PC-9 (cell line): Measurements from ENCODE around the gene SNTN.

Source experiments
- EZH2 ChIP-seq: fragments of 200-600 bp; sonication (generic); IDR thresholded peaks from 2 replicates; pipeline ENCODE4 v1.8.0; 2017; ENCODE audit warnings: antibody characterized with exemption, low read depth
- TF ChIP-seq, protein P1 (sequence below): fragments of 200-600 bp; sonication (generic); conservative IDR thresholded peaks from 2 replicates; pipeline ENCODE4 v1.6.1; 2017; ENCODE audit warnings: mixed run types, antibody characterized with exemption, mild to moderate bottlenecking, moderate library complexity

DNA sequence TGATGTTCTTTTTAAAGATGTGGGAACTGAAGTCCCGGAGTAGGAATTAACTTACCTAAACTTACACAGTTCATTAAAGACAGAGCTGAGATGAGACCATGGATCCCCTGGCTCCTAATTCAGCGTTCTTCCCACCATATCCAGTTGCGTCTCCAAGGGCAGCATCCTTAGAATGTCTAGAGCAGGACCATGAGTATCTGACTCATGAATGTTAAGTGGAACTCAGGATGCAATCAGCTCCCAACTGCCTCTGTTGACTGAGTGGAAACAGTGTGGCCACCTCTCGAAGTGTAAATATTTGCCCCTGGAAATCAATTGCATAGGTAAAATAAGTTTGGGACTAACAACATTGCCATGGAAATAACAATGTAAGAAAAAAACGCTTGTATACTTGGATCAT, 2.5 kb downstream of the SNTN start:
- TF ChIP-seq, protein P1, sequence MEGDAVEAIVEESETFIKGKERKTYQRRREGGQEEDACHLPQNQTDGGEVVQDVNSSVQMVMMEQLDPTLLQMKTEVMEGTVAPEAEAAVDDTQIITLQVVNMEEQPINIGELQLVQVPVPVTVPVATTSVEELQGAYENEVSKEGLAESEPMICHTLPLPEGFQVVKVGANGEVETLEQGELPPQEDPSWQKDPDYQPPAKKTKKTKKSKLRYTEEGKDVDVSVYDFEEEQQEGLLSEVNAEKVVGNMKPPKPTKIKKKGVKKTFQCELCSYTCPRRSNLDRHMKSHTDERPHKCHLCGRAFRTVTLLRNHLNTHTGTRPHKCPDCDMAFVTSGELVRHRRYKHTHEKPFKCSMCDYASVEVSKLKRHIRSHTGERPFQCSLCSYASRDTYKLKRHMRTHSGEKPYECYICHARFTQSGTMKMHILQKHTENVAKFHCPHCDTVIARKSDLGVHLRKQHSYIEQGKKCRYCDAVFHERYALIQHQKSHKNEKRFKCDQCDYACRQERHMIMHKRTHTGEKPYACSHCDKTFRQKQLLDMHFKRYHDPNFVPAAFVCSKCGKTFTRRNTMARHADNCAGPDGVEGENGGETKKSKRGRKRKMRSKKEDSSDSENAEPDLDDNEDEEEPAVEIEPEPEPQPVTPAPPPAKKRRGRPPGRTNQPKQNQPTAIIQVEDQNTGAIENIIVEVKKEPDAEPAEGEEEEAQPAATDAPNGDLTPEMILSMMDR, result no peak
- TF ChIP-seq EZH2, result no peak
